GM19463 (cell line): ENCODE measurements around the gene ATP13A2.

Experiments used
- ATAC-seq: cut with Tn5 transposase; IDR thresholded peaks from one replicate; pipeline ENCODE4 v1.9.1; 2021; ENCODE audit warnings: mild to moderate bottlenecking, moderate library complexity; ENCODE audit not compliant: unreplicated experiment

Gene ATP13A2

GRCh38 chr1:17005365-17005740 lies 6.4 kb downstream of the ATP13A2 start:
- ATAC-seq = no peak

- ATAC-seq = no peak
Observed at GRCh38 chr1:17004466-17005364, 7.0 kb downstream of the ATP13A2 start.

GRCh38 chr1:17002524-17002902 lies 9.2 kb downstream of the ATP13A2 start:
- no peak for ATAC-seq

- no peak for ATAC-seq
Observed at GRCh38 chr1:17001760-17002523, 9.8 kb downstream of the ATP13A2 start.

- ATAC-seq = no peak
Observed at GRCh38 chr1:16999863-17000262, 11.9 kb downstream of the ATP13A2 start.

- ATAC-seq = no peak
Observed at GRCh38 chr1:16998589-16998988, 13.1 kb downstream of the ATP13A2 start.

- ATAC-seq = no peak
Observed at GRCh38 chr1:16996845-16997244, 14.9 kb downstream of the ATP13A2 start.

- no peak for ATAC-seq
Observed at GRCh38 chr1:16993521-16994038, 18.1 kb downstream of the ATP13A2 start.

- ATAC-seq = no peak
Observed at GRCh38 chr1:16992675-16993074, 19.1 kb downstream of the ATP13A2 start.

GRCh38 chr1:16992102-16992501 lies 19.6 kb downstream of the ATP13A2 start:
- ATAC-seq = no peak

GRCh38 chr1:16991571-16991970 lies 20.2 kb downstream of the ATP13A2 start:
- ATAC-seq = no peak

GRCh38 chr1:16989676-16990391 lies 21.9 kb downstream of the ATP13A2 start:
- ATAC-seq = no peak

GRCh38 chr1:16988210-16988609 lies 23.5 kb downstream of the ATP13A2 start:
- no peak for ATAC-seq

GRCh38 chr1:16986962-16987361 lies 24.8 kb downstream of the ATP13A2 start:
- ATAC-seq = no peak

- no peak for ATAC-seq
Observed at GRCh38 chr1:16986560-16986959, 25.2 kb downstream of the ATP13A2 start.

- no peak for ATAC-seq
Observed at GRCh38 chr1:16986113-16986512, 25.6 kb downstream of the ATP13A2 start.

- ATAC-seq = no peak
Observed at GRCh38 chr1:16984717-16985116, 27.0 kb downstream of the ATP13A2 start.

GRCh38 chr1:16983649-16984048 lies 28.1 kb downstream of the ATP13A2 start:
- ATAC-seq = no peak

GRCh38 chr1:16982902-16983301 lies 28.8 kb downstream of the ATP13A2 start:
- no peak for ATAC-seq

GRCh38 chr1:16981269-16981849 lies 30.4 kb downstream of the ATP13A2 start:
- ATAC-seq = no peak
